GM15510 (cell line): ENCODE results near the gene EMC10.
A peak's percentile ranks its signal among the peaks of the same experiment; 100 is the strongest.

Experiments
- POLR2A ChIP-seq: IDR thresholded peaks from 3 replicates; pipeline ENCODE4 v1.6.1; 2011; ENCODE audit warnings: borderline replicate concordance; ENCODE audit not compliant: insufficient read length; ENCODE audit errors: extremely low read depth

EMC10 gene

DNA sequence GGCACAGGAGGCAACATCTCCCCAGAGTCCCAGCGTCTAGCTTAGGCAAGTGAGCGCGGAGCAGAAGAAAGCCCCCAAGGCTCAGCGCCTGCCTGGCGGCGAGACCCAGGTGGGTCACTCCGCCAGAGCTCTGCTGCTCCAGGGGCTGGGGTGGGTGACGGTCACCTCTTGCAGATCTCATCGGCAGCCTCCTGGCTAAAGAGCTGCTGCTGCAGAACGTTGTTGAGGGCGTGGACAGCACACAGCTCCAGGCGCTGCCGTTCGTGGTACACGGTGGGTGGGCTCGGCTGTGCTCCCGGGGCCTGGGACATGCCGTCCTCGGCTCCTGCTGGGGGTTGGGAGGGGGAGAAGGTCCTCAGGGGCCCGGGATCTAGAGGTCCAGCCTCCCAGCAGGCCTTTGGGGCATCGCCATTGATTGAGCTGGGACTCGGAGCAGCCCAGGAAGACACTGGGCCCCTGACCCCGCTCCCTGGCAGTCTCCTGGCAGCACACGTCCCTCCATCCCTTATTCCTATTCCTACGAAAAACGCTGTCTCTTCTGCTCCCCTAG is 33.9 kb downstream of the EMC10 start:
- no peak for TF ChIP-seq POLR2A

DNA sequence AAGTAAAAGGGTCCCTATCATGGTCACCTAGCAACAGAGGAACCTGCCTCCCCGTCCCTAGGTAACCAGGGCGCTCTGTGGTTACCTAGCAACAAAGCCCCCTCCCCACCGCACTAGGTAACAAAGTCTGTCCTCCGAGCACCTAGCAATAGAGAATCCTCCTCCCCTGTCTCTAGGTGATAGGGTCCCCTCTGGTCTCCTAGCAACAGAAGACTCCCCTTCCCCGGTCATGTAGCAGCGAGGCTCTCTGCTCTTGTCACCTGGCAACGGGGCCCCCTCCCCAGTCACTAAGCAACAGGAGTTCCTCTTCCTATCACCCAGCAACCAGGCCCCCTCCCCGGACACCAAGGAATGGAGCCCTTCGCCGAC is 34.4 kb downstream of the EMC10 start:
- TF ChIP-seq POLR2A = no peak

DNA sequence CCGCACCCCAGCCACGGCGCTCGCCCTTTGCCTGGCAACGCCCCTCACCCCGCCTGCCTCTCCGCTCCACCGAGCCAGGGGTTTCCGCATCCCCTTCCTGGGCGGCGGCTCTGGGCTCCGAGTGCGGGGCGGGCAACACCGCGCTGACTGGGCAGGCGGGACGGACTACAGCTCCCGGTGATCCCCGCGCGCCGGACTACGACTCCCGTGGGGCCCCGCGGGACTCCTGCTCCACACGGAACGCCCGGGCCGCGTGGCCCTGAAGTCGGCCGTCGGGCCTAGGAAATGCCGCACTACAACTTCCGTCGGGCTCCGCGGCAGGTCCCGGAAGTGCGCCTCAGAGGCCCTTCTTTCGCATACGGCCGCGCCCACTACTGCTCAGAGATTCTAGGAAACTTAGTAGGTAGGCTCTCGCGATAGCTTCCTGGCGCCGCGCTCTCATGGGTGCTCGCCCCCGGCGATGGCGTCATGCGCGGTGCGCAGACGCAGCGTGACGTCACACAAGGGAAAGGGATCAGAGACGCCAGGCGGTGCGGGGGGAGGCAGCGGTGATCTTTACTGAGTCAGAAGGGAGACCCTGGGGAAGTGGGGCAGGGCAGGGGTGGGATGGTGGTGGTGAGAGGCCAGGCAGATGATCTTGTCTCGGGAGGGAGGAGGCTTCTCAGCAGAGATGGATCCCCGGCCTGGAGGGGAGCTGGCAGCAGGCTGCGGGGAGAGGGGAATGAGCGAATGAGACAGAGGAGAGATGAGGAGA is 34.9 kb downstream of the EMC10 start, which contains the start of gene JOSD2:
Gene JOSD2, minus strand, starts transcription at position 123 of the 754 bp plus-strand sequence. CDS start 760 bp downstream, outside the sequence.
- peak; percentile 59 for TF ChIP-seq POLR2A

GRCh38 chr19:50512112-50512998 is 36.0 kb downstream of the EMC10 start:
- TF ChIP-seq POLR2A = no peak

DNA sequence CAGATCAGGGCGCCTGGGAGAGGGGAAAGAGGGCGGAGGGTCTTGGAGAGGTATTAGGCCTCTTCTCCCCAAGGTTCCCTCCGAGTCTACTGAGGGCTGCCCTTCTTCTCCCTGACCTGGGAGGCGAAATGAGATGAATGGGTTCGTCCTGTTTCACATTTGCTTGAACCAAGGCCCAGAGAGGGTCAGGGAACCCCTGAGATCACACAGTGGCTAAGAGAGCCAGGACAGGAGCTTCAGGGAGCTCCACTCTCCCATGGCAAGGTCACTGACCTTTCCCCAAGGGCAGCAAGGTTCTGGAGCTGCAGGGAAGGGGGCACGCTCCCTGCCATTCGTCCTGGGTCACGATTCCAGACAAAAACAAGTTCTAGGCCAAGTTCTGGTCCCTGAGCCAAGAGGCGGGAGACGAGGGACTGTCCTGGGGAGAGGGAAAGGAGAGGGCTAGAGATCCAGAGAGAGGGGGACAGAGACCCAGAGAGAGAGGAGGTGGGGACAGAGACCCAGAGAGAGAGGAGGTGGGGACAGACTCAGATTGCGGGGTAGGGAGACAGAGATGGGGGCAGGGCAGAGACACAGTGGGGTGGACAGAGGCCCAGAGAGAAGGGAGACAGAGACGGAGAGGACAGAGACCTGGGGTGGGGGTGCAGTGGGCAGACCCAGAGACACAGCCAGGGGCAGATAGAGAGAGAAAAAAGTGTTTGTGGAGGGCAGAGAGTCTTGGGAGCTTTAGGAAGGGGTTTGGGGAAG is 36.9 kb downstream of the EMC10 start:
- TF ChIP-seq POLR2A = no peak

DNA sequence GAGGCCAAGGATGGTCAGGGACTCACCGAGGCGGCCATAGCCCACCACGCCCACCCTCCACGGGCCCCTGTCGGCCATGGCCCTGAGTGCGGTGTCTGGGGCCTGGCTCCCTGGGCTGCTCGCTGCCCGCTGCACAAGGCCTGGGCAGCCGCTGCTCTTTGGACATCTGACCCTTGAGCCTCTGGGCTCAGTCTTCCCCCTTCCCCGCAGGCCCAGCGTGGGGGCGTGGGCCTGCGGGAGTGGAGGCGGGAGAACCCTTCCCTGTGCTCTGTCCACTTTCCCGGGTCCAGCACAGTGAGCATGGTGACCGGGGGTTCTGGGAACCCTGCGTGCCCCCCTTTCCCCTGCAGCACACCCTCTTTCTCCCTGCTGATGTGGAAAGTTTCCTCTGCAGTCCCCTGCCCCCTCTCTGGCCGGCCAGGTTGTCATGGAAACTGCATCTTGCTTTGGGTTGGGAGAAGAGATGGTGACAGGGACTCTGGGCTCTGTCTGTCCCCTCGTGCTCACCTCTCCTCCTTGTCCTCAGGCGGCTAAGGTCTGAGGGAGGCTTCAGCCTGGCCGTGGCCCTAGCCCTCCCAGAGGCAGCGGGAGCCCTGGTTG is 37.5 kb downstream of the EMC10 start, which contains the start of gene ASPDH:
Gene ASPDH, minus strand, starts transcription at position 168 of the 600 bp plus-strand sequence. Its CDS starts 90 bp downstream, at position 78.
- no peak for TF ChIP-seq POLR2A

DNA sequence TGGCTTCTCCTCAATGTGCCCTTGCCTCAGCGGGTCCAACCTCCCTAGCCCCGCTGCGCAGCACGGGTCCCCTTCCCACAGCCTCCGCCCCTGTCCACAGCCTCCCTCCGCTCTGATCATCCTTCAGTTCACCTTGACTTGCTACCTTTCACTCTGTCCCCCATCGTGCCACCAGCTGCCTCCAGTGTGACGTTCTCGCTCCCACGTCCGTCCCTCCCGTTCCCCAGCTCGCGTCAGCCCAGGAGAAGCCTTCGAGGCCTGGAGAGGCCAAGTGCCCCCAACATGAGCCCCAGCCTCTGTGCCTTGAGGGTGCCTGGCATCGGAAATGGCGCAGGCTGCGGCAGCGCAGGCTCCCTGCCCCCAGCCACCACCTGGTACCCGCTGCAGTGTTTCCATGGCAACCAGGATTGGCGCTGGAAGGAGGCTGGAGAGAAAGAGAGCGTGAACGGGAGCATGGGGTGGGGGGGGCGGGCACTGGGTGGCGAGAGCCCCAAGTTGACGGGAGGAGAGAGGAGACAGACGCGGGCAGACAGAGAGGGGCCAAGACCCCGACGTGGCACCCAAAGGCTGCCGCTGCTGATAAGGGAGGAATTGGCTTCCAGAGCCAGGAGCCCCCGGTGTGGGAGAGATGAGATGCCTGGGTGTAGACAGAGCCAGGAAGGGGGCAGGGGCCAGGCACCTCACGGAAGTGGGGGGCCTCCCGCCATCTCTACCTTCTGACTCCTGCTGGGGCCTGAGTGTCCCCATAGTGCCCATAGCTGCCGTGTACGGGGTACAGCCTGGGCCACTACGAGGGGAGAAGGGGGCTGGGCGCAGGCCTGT is 38.2 kb downstream of the EMC10 start:
- no peak for TF ChIP-seq POLR2A

DNA sequence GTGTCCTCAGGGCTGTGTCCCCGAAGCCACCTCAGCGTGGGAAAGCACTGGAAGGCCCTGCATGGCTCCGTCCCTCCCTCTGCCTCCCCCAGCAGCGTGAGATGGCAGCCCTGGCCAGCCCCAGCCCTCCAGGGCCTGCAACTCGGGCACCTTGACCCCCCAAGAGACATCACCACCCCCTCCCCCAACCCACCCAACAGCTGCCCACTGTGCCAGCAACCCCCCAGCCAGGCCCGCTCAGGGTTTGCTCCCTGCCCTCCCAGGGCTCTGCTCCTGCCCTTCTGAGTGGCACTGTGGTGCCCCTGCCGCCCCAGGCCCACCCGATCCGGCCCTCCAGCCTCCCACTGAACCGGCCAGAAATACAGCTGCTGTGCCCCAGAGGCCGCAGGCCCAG is 38.9 kb downstream of the EMC10 start:
- no peak for TF ChIP-seq POLR2A

DNA sequence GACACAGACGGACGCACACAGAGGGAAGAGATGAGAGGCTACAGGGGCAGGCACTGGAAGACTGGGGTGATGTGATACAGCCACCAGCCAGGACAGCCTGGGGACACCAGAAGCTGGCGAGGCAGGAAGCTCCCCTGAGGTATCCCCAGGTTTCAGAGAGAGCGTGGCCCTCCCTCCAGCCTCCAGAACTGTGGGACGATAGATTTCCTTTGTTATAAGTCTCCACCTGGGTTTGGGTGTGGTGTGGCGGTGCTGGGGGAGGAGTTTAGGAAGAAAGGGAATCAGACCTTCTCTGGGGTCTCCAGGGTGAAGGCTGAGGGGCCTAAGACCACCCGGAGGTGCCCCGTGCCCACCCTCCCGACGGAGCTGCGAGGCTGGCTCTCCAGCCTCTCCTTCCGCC is 40.1 kb downstream of the EMC10 start:
- no peak for TF ChIP-seq POLR2A

DNA sequence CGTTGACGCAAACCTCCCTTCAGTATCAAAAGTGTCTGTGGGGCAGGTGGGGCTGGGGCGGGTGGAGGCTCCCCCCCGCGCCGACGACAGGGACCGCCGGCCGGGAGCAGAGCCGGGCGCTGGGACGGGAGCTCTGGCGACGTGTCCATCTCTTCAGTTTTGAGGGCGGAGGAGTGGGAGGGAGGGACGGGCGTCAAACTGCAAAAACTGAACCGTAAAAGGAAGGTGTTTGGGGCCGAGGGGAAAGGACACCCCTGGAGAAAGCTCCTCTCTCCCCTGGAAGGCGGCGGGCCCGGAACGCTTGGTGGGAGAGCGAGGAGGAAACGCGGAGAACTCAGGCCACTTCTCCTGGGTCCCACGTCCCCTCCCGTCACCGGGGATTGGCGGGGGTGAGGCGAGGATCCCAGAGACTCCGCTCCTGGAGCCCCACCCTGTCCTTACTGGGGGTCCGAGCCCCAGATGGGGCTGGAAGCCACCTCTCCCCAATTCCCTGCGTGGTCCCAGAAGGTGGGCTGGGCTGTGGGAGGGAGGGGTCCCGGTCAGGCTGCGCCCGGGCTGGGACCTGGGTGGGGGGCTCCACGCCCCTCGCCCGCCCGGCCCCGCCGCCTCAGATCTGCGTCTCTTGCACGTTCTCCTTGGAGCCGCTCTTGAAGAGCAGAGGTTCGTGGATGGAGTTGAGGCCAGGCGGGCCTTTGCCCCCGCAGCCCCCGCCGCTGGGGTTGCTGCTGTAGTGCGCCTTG is 40.8 kb downstream of the EMC10 start:
- no peak for TF ChIP-seq POLR2A

GRCh38 chr19:50517704-50518075 is 41.4 kb downstream of the EMC10 start:
- TF ChIP-seq POLR2A = no peak

GRCh38 chr19:50518091-50519005 is 42.0 kb downstream of the EMC10 start:
- no peak for TF ChIP-seq POLR2A
